ENCODE results near the gene PPOX.
A peak's percentile ranks its signal among the peaks of the same experiment; 100 is the strongest.

PPOX gene

DNA sequence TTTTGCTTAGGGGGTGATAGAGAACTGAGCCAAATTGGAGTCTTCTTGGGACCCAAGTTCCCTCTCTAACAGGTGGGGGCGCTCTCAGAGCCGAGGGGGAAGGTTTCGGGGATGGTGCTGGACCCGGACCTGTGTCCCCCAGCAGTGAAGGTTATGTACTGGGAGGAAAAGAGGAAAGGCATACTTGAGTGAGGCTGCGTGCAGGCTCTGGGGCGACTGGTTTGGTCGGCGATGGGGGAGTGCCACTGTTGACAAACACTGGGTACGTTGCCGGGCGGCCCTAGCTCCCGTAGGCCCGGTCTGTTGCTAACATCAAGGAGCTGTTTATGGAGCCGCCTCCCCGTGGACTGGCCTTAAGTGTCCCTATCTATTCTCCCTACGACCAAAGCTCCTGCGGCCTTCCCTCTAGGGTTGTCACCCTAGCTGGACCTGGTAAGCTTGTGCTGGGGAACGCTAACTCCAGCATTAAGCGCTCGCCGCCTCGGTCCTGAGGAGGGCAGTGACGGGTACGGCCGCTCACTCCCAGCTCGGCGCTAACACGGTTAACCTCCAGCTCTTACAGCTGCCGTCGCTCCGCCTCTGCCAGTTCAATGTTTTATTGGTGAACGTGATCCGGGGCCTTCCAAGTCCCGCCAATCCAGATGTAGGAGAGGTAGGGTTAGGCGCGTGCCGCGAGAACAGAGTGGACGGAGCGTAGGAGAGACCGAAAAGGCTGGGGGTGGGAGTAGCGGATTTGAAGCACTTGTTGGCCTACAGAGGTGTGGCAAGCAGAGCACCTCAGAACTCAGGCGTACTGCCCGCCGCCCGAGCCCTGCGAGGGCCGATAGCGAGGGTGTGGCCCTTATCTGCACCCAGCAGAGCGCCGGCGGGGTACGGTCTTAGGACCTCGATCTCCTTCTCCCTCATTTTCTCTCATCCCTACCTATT lies at the start of gene PPOX:
TSS of gene PPOX (plus strand) at position 685 of the 927 bp plus-strand sequence. CDS start 422 bp downstream, outside the sequence.
- DNase-seq: peak; percentile 79 to 99 (median 95)

DNA sequence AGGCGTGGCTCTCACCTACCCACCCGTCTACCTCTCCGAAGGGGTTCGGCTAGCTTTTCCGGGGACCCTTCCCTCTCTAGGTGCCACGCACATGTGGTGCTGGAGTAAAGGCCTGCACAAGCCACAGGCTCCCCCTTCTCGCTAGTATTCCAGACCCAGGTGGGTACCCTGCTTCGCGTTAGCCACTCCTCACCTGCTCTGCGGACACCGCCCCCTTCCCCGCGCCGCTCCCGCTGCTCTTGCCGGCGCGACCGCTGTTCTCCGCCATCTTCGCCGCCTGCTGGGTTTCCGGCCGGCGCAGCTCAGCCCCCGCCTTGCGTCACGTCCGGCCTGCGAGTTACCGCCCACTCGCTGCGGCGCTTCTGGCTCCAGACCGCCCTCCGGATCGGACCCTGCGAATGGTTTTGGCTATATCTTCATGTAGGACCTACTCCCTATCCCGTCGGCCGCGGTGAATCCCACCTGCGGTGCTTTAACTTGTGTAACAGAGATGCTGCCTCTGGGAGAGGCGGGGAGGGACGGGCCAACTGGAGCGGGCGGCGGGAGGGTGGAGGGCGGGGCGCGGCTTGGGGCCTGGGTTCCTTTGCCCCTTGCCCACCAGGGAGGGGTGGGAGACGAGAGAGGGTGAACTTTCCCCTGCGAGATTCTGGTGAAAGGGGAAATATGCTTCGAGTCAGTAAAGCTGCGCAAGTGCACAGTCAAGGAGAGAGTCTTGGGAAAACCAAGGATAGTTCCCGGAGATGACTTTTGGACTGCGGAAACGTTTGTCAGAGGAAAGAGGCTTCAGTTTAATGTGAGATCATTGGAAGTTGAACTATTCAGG lies 48.3 kb upstream of the PPOX start, which contains the start of the genes NIT1 and PFDN2:
TSS of gene NIT1 (plus strand) at position 347 of the 823 bp plus-strand sequence. CDS start at position 419, 72 bp downstream.
TSS of gene PFDN2 (minus strand) at position 279 of the 823 bp plus-strand sequence. CDS start at position 268, 11 bp downstream.
- DNase-seq: peak; percentile 12 to 89 (median 77)

- DNase-seq: no peak
Observed at GRCh38 chr1:161119092-161119903, 46.9 kb upstream of the PPOX start.

GRCh38 chr1:161121042-161121650 lies 45.1 kb upstream of the PPOX start:
- DNase-seq: no peak

GRCh38 chr1:161121834-161122233 lies 44.4 kb upstream of the PPOX start:
- peak in 1 of 51 donors; percentile 8 for DNase-seq

DNA sequence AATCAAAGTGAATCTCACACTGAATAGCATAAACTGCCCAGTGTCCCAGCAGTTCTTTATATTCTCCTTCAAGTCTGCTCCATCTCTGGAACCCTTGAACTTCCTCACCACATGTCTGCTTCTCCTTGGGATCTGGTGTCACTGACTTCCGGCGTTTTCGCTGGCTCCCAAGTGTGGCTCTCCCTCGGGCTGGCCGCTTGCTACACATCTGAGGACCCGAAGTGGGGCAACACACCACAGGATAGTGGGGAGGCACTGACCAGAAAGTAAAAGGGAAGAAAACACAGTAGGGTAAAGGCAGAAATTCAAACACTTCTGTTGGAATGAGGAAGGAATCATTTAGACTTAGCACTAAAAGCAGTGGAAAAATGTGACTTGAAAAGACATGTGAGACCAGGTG lies 43.3 kb upstream of the PPOX start:
- DNase-seq: no peak

DNA sequence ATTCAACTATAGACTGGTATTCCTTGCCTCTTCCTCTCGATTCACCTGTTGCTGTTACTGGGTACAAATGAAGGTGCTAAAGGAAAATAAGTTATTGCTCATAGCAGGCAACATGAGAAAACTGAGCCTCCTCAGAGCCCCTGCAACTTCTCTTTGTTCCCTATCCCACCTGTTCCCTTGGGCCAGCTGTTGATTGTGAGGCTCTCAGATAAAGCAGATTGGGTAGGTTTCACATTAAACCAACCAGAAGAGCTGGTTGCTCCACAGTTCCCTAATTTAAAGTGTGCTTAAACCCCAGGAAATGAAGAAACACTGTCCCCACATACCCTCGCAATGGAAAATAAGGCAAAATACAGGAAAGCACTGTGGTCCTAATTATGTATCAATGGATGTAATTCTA lies 38.6 kb upstream of the PPOX start:
- no peak for DNase-seq

DNA sequence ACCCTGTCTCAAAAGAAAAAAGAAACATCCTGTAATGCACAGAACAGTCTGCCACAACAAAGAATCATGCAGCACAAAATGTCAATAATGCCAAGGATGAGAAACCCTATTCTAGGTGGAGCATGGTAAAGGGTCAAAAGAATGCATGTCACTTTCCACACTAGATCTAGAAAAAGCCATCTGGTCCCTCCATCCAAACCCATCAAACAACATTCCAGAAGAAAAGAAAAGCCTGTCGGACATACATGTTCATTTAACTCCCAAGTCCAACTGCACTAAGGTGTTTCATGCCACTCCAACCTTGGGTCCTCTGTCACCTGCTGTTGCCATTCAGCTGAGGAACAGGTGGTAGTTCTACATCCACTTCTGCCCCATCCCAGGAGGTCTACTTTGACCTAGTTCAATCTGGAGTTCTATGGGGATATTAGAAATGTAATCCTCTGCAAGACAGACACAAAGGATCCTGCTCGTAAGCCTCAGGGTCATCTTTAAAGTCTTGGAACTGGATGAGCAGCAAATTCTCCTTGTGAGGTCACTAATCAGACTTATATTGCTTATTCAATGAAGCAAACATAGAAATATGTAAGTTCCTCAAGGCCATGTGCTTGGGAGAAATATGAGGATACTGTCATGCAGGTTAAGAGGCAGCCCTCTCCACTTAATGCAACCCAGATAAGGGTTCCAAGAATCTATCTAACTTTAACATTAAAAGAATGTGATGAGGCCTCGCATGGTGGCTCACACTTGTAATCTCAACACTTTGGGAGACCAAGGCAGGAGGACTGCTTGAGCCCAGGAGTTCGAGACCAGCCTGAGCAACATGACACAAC lies 37.4 kb upstream of the PPOX start:
- no peak for DNase-seq

GRCh38 chr1:161130266-161130665 lies 36.0 kb upstream of the PPOX start:
- DNase-seq: no peak

GRCh38 chr1:161131523-161132409 lies 34.5 kb upstream of the PPOX start:
- DNase-seq: peak in 5 of 51 donors; percentile 32 to 64 (median 45)

DNA sequence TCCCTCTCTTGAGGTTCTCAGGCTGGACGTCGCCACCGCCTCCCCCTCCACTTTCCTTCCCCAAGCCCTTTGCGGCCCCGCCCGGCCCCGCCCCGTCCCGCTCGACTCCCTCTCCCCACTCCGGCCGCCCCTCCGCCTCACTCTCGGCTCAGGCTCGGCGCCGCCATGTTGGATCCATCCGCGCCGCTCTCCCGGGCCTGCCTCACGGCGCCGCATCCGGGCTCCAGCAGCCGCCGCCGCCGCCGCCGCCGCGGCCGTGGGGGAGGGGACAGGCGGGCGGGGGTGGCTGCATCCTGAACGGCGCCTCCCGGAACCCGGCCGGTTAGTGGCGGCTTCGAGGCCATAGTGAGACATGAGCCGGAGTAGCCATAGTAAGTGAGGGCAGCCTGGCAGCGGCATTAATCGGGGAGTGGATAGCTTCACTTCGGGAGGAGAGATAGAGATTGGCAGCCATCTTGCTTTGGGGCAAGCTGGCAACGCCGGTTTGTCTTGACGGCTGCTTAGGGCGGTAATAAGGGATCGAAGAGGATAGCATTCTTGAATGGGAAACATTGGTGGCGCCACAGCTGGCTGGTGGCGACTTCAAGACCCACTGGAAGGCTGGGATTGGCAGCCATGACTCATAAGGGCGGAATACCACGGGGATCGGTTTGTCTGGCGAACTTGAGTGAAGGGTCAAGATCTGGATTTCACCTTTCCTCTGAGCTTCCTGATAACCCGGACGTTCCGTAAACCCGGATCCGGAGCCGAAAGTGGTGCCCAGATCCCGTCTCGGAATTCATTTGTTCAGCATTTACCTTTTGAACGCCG lies 33.6 kb upstream of the PPOX start, which contains the start of gene DEDD:
TSS of gene DEDD (minus strand) at position 258 of the 810 bp plus-strand sequence. CDS start 8,205 bp downstream, outside the sequence.
- peak; percentile 63 to 97 (median 89) for DNase-seq

GRCh38 chr1:161133220-161133740 lies 32.9 kb upstream of the PPOX start:
- DNase-seq: peak in 1 of 51 donors; percentile 7

GRCh38 chr1:161137881-161138280 lies 28.3 kb upstream of the PPOX start:
- no peak for DNase-seq

DNA sequence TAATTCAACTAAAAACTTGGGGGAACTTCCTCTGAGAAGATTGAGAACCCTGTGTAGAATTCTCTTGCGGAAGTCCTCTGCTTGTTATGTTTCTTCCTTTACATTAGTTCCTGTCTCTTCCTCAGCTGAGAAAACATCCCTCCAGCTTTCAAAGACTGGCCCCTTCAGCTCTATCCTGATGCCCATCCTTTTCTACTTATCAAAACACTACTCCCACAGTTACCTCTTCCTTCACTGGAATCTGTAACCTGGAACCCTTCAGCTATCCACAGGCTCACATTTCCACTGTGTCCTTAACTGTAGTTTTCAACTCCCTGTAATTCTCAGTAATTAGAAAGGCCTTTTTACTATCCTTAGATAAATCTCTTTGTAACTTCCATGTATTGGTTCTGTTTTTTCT lies 27.8 kb upstream of the PPOX start:
- DNase-seq: no peak

- peak in 7 of 51 donors; percentile 6 to 39 (median 16) for DNase-seq
Observed at GRCh38 chr1:161139766-161140165, 26.5 kb upstream of the PPOX start.

GRCh38 chr1:161140755-161141400 lies 25.3 kb upstream of the PPOX start:
- DNase-seq: no peak

DNA sequence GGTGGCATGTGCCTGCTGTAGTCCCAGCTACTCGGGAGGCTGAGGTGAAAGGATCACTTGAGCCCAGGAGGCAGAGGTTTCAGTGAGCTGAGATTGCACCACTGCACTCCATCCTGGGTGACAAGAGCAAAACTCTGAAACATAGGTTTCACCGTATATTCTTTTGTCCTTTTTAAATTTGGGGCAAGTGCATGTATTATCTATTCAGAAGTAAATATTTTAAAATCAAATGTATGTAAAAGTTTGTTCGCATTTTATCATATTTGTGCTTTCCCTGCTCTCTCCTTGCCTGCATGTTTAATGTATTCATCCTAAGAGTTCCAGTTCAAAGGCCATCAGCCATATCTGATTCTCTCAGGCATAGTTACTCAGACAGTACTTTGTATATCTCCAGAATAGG lies 20.4 kb upstream of the PPOX start:
- no peak for DNase-seq

Measured in hypothalamus (tissue), 51 donors.